Raji (cell line): Measurements from ENCODE around the gene DAB2IP.

Source experiments
- POLR2A ChIP-seq: IDR thresholded peaks from 2 replicates; pipeline ENCODE4 v1.6.1; 2011; ENCODE audit warnings: low read depth, low read length, control low read depth; ENCODE audit not compliant: insufficient read depth

DAB2IP gene

DNA sequence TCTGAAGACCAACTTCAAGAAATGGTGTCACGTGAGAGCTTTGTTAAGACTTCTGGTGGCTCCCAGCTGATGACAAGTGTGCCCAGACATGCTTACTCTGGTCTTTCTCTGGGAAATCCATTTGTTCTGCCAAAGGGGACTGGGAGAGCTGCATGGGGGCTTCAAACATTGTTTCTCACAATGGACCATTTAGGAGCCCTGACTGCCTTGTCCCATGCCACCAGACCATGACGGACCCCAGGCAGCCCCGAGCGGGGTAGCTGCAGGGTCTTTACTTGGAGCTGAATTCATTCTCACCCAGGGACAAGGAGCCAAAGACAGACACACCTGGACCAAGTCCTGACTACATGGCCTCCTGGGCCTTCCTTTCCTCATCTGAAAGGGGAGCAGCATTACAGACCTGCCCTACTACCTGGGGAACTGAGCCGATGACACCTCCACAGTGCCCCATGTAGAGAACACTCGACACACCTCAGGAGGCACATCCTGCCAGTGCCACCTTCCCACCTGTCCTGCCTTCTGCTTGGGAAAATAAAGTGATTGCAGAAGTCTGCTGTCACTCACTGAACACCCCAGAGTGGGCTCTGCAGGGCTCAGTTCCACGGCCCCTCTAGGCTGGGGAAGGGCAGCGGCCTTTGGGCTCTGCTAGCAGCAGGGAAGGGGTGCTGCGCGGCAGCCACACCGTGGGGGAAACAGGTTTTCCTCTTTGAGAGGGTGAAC lies 169.0 kb downstream of the DAB2IP start:
- no peak for TF ChIP-seq POLR2A

DNA sequence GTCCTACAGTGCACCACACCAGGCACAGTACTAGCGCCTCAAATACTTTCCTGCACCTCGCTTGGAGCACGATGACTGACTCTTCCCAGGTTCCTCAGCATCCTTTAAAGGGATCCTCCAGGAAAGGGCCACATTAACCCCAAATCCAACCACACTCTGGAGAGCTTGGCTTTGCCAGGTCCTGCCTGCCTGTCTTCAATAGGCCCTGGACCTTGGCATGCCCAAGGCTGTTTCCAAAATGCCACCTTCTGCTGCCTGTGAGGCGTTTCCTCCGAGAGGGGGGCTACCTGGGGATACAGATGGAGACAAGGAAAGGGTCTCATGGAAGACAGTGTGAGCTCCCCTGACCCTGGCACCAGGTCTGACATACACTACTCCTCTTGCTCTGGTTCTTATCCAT lies 169.9 kb downstream of the DAB2IP start:
- TF ChIP-seq POLR2A, result no peak

DNA sequence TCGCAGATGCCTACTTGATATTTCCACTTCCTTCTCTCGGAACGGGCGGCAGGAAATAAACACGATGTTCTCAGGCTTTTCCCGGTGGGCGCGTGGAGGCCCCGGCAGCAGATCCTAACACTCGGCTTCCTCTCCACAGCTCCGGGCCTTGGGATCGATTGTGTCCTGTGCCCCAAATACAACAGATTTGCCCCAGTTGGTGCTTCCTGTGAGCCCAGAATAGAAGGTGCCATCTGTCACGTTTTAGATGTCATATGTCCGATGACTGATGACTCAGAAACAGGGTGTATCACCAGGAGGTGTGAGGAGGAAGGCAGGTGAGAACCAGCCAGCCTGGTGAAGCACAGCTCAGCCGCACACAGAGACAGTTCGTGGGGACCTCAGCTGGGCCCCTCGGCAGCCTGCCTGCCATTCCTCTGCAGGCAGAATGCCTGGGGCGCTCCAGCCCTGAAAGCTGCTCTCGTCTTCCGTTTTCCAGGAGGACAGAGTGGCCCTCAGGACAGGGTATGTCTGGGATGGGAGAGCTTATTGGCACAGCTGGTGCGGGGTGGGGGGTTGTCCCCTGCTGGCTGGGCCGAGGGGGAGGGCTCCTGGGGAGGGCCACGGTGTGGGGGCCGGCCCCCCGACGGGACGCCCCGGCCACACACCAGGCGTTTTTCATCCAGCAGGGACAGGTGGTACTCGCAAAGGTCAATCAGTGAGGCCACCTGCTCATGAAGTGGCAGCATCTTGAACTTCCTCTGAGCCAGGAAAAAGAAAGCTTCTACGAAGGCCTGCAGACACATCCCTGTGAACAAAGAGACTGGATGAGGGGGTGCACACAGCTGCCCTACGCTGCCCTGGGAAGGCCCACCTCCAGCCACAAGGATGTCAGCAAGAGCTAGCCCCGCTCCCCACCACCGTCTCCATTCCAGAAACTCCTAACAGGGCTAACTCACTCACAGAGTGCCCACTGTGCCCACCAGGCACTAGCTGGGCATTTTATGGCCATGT lies 171.0 kb downstream of the DAB2IP start:
- TF ChIP-seq POLR2A, result no peak

GRCh38 chr9:121823451-121824169 lies 172.2 kb downstream of the DAB2IP start:
- TF ChIP-seq POLR2A, result no peak

GRCh38 chr9:121824651-121825030 lies 173.2 kb downstream of the DAB2IP start:
- TF ChIP-seq POLR2A, result no peak

GRCh38 chr9:121825031-121825691 lies 173.7 kb downstream of the DAB2IP start:
- no peak for TF ChIP-seq POLR2A

DNA sequence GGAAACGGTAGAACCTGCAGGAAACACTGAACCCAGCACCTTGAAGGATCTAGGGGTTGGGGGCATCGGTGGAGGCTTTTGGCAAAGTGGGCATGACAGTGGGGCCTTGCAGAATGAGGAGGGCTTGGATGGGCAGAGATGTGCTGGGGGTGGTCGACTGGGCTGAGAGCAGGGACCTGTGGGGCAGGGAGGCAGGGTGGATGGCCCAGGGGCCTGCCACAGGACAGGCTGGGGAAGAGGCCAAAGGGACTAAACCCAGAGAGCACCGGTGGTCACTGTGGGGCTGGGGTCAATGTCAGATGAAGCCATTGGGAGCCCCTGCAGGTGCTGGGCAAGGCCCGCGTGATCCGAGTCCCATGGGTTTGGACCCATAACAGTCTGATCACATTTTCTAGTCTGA lies 175.3 kb downstream of the DAB2IP start:
- TF ChIP-seq POLR2A, result no peak

- TF ChIP-seq POLR2A, result no peak
Measured at GRCh38 chr9:121827251-121827967, 176.0 kb downstream of the DAB2IP start.

DNA sequence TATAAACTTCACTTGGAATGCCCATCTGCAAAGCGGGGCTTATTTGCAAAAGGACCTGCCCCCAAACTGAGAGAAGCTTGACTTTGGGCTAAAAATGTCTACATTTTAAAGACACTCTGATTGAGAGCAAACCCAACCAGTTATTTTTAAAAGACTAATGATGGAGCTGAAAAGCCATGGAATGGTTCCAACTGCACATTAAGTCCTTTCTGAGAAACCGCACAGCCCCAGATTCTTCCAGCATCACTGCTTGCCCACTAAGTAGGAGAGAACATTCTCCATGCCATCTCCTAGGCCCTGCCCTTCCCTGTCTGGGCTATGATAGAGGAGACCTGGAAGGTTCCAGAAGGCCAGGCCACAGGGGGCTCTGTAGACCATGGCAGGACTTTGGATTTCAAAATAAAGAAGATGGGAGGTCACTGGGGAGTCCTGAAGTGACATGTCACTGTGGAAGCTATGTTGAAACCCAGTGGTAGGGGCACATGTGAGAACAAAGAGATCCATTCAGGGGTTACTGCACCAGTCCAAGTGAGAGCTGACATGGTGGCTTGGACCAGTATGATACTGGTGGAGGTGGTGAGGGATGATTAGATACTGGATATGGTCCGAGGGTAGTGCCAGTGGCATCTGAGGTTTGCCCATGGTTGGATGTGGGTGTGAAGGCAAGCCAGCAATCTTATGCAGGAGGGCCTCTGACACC lies 179.2 kb downstream of the DAB2IP start:
- no peak for TF ChIP-seq POLR2A

GRCh38 chr9:121831869-121832268 lies 180.4 kb downstream of the DAB2IP start:
- TF ChIP-seq POLR2A, result no peak

DNA sequence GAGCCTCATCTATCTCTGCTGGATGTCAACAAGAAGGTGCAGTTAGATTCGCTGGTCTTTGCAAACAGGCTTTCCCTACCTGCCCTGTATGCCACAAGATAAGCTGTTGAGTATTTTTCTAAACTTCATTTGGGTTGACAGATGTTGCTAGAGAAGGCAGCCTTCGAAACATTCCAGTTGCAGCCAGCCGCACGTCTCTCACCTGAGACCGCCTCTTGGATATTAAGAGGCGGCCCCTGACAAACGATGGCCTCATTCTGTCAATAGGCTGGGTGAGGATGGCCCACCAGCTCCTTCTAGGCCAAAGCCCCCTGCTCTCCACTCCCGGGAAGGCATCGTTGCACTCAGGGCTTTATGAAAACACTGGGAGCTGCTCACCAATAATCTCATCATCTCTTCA lies 181.6 kb downstream of the DAB2IP start:
- no peak for TF ChIP-seq POLR2A
